Measurements from ENCODE around the gene SLC15A4.
A peak's percentile ranks its signal among the peaks of the same experiment; 100 is the strongest.

The SLC15A4 gene

GRCh38 chr12:128861226-128862016, 37.7 kb upstream of the SLC15A4 start:
- TF ChIP-seq CTCF (IDR thresholded peaks at IDR 0.05; ENCODE audit: borderline replicate concordance, insufficient read depth, low read depth, low read length): no peak
- no peak overlapping the region for H3K4me3 ChIP-seq (ENCODE audit: low read depth, low read length)

GRCh38 chr12:128859311-128859710, 35.6 kb upstream of the SLC15A4 start:
- TF ChIP-seq CTCF (IDR thresholded peaks at IDR 0.05; ENCODE audit: borderline replicate concordance, insufficient read depth, low read depth, low read length): no peak
- H3K4me3 ChIP-seq (ENCODE audit: low read depth, low read length): no peak overlapping the region

- no peak overlapping the region for H3K4me3 ChIP-seq (ENCODE audit: low read depth, low read length)
- TF ChIP-seq CTCF (IDR thresholded peaks at IDR 0.05; ENCODE audit: borderline replicate concordance, insufficient read depth, low read depth, low read length): no peak
Measured at GRCh38 chr12:128857133-128857763, 33.5 kb upstream of the SLC15A4 start.

- no peak for TF ChIP-seq CTCF (IDR thresholded peaks at IDR 0.05; ENCODE audit: borderline replicate concordance, insufficient read depth, low read depth, low read length)
- no peak overlapping the region for H3K4me3 ChIP-seq (ENCODE audit: low read depth, low read length)
Measured at GRCh38 chr12:128856791-128857078, 33.0 kb upstream of the SLC15A4 start.

GRCh38 chr12:128856035-128856790, 32.5 kb upstream of the SLC15A4 start:
- TF ChIP-seq CTCF (IDR thresholded peaks at IDR 0.05; ENCODE audit: borderline replicate concordance, insufficient read depth, low read depth, low read length): no peak
- no peak overlapping the region for H3K4me3 ChIP-seq (ENCODE audit: low read depth, low read length)

GRCh38 chr12:128853600-128854197, 29.9 kb upstream of the SLC15A4 start:
- peak overlapping the region; percentile 26 for H3K4me3 ChIP-seq (ENCODE audit: low read depth, low read length)
- TF ChIP-seq CTCF (IDR thresholded peaks at IDR 0.05; ENCODE audit: borderline replicate concordance, insufficient read depth, low read depth, low read length): no peak
